Measurements from ENCODE around the gene BARHL2.
A peak's percentile ranks its signal among the peaks of the same experiment; 100 is the strongest.

The BARHL2 gene

GRCh38 chr1:90724361-90724760 is 7.3 kb upstream of the BARHL2 start:
- DNase-seq = no peak

GRCh38 chr1:90723590-90724108 is 6.5 kb upstream of the BARHL2 start:
- DNase-seq = no peak

- no peak for DNase-seq
These were observed 5.9 kb upstream of the BARHL2 start for GRCh38 chr1:90722874-90723589.

GRCh38 chr1:90721210-90722194 is 4.4 kb upstream of the BARHL2 start:
- DNase-seq = peak; percentile 66

- DNase-seq = no peak
These were observed 3.1 kb upstream of the BARHL2 start for GRCh38 chr1:90720145-90720636.

- DNase-seq = no peak
These were observed 2.4 kb upstream of the BARHL2 start for GRCh38 chr1:90719330-90720144.

- no peak for DNase-seq
These were observed 1.6 kb upstream of the BARHL2 start for GRCh38 chr1:90718411-90719329.

- peak; percentile 41 for DNase-seq
These were observed 736 bp upstream of the BARHL2 start for GRCh38 chr1:90717665-90718410.

- no peak for DNase-seq
These were observed 208 bp upstream of the BARHL2 start for GRCh38 chr1:90717356-90717664.

- no peak for DNase-seq
These were observed 905 bp downstream of the BARHL2 start for GRCh38 chr1:90716243-90716551.

GRCh38 chr1:90715309-90715708 is 1.8 kb downstream of the BARHL2 start:
- no peak for DNase-seq

- DNase-seq = no peak
These were observed 2.6 kb downstream of the BARHL2 start for GRCh38 chr1:90714521-90714951.

- DNase-seq = no peak
These were observed 3.2 kb downstream of the BARHL2 start for GRCh38 chr1:90713741-90714509.

GRCh38 chr1:90712915-90713730 is 4.0 kb downstream of the BARHL2 start:
- DNase-seq = no peak

GRCh38 chr1:90712153-90712856 is 4.8 kb downstream of the BARHL2 start:
- no peak for DNase-seq

- no peak for DNase-seq
These were observed 5.4 kb downstream of the BARHL2 start for GRCh38 chr1:90711696-90712095.

- no peak for DNase-seq
These were observed 6.2 kb downstream of the BARHL2 start for GRCh38 chr1:90710579-90711536.

Measured in DMS153 (cell line).